AG04449 (cell line): Measurements from ENCODE around the gene FRMD1.

Experiments
- CTCF ChIA-PET: fragments of 350-600 bp; formaldehyde crosslinking; extraction: SDS; loops from one replicate; lab custom pipeline; 2021; ENCODE audit warnings: antibody characterized with exemption; lab: Yijun Ruan, JAX
- POLR2A ChIA-PET: fragments of 400-600, 350-600 bp; formaldehyde crosslinking; extraction: SDS; loops from one replicate; lab custom pipeline; 2020; ENCODE audit warnings: antibody characterized with exemption, inconsistent platforms; lab: Yijun Ruan, JAX
- DNase-seq: peaks from one replicate; pipeline ENCODE4 v3.0.0-alpha.2; 2010; ENCODE audit warnings: low read depth, low spot score
- H3K4me3 ChIP-seq: 2 replicates; pipeline ENCODE4 v1.5.1; 2011; ENCODE audit warnings: low read depth, mild to moderate bottlenecking, control low read depth, low read length
- TF ChIP-seq, protein P1 (sequence below): IDR thresholded peaks from one replicate; pipeline ENCODE4 v1.5.1; 2011; ENCODE audit warnings: mild to moderate bottlenecking, moderate library complexity, low read length, control low read depth, inconsistent platforms; ENCODE audit not compliant: insufficient read depth; ENCODE audit errors: missing control alignments

The FRMD1 gene

DNA sequence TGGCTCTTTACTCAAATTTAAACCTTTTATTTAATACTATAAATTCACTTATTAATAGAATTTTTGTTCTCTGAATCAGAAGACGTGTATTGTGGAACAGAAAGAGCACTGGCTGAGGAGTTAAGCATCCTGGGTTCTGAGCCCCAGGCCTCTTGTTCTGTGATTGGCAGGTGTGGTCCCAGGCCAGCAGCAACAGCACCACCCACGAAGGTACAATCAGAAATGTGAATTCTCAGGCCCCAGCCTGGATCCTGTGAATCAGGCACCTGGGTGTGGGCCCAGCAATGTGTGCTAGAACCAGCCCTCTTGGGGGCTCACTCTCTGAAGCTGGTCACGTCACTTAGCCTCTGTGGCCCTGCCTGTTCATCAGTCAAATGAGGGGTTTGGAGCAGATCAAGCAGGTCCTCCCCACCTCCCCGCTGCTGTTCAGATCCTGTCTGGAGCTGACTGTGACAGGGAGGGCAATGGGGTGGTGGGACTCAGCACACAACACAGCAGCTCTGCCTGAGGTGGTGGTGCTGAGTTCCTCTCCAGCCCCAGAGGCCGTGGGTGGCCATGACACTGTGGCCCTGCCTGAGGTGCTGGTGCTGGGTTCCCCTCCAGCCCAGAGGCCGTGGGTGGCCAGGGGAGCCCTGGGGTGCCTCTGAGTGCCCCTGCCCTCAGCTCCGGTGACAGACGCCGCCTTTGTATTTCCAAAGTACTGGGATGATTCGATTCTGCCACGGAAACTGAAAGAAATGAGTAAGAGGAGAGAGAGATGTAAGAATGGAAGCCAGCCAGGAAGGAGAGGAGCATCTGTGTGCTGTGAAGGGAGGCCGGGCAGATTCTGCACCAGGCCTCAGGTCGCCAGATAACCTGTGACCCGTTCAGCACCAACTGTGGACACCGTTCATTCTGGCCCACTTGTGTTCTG lies 41.6 kb upstream of the FRMD1 start:
- CTCF ChIA-PET, result no interaction called here
- H3K4me3 ChIP-seq, result no peak overlapping the region
- no peak for DNase-seq
- POLR2A ChIA-PET, result no interaction called here
- TF ChIP-seq, protein P1, sequence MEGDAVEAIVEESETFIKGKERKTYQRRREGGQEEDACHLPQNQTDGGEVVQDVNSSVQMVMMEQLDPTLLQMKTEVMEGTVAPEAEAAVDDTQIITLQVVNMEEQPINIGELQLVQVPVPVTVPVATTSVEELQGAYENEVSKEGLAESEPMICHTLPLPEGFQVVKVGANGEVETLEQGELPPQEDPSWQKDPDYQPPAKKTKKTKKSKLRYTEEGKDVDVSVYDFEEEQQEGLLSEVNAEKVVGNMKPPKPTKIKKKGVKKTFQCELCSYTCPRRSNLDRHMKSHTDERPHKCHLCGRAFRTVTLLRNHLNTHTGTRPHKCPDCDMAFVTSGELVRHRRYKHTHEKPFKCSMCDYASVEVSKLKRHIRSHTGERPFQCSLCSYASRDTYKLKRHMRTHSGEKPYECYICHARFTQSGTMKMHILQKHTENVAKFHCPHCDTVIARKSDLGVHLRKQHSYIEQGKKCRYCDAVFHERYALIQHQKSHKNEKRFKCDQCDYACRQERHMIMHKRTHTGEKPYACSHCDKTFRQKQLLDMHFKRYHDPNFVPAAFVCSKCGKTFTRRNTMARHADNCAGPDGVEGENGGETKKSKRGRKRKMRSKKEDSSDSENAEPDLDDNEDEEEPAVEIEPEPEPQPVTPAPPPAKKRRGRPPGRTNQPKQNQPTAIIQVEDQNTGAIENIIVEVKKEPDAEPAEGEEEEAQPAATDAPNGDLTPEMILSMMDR, result no peak

DNA sequence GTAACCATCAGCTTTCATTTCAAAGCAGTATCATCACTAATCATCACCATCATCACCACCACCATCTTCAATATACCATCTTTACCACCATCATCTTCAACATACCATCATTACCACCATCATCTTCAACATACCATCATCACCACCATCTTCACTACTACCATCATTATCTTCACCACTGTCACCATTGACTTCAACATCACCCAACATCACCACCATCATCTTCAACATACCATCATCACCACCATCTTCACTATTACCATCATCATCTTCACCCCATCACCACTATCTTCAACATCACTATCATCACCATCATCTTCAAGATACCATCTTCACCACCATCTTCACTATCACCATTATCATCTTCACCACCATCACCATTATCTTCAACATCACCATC lies 40.5 kb upstream of the FRMD1 start:
- TF ChIP-seq, protein P1, result no peak
- POLR2A ChIA-PET, result no interaction called here
- CTCF ChIA-PET, result no interaction called here
- H3K4me3 ChIP-seq, result no peak overlapping the region
- DNase-seq, result no peak

DNA sequence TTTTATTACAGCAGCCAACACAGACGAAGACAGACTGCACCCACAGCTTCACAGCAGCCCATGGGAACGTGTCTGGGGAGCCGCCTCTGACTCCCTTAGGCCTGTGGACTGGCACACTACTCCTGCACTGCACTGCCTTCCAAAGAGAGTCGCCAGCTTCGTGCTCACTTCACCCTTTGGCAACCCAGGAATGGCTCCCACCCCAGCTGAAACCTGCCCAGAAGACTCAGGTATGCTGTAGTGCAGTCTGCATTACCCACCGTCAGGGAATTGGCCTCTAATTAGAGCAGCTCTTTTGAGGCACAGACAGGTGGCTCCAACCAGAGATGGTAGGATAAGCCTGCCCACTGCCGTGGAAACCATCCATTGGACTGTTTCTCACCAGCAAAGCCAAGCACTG lies 39.9 kb upstream of the FRMD1 start:
- TF ChIP-seq, protein P1, result no peak
- DNase-seq, result no peak
- no peak overlapping the region for H3K4me3 ChIP-seq
- ChIA-PET CTCF (interaction anchor here (0.8 to 1.3 kb wide), 2 partner anchors 9 to 208 kb away, joined by 3 to 5 read pairs; no protein-coding TSS in a partner anchor), POLR2A (no interaction called here)

- TF ChIP-seq, protein P1, result peak; percentile 5
- ChIA-PET CTCF (interaction anchor here (1.3 kb wide), 1 partner anchor 207 kb away, joined by 5 read pairs; no protein-coding TSS in a partner anchor), POLR2A (no interaction called here)
- no peak for DNase-seq
- no peak overlapping the region for H3K4me3 ChIP-seq
These were observed 38.9 kb upstream of the FRMD1 start for GRCh38 chr6:168117942-168118341.

DNA sequence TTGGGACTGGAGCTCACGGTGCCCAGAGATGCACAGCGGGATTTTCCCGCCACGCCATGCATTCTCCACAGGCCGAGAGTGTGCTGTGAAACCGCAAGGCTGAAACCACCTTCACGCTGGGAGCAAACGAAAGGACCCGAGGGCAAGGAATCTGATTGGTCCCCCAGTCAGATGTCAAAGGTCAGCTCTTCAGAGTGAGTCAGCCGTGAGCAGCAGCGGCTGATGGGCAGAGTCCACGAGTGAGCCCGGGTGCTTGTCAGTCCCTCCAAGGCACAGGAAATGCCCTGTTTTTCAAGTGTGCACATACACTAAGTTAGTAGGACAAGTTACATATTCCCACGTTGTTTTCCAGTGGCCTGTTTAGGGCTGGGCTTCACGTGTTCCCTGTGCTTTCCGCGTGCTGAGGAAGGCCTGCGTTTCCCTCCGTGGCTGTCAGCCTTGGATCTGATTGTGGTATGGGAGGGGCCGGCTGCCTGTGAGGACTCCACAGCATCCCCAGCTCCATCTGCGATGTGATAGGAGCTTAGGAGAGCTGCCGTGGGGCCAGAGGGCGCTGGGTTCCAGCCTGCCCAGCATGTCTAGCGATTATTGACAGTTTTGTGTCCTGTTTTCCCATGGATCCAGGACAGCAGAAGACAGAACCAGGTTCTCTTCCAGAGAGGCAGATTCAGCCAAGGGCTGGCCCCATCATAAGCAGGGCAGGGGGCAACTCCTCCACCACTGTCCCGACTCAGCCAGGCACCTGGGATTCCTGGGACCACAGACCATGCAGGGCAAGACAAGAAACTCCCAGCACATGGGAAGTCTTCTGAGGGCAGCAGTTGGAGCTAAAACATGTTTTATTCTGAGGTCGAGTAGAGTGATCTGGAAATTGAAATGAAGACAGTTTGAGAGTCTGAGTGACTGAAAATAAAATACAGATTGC lies 38.2 kb upstream of the FRMD1 start:
- DNase-seq, result no peak
- H3K4me3 ChIP-seq, result no peak overlapping the region
- ChIA-PET CTCF (no interaction called here), POLR2A (no interaction called here)
- TF ChIP-seq, protein P1, result no peak
